ENCODE results near the gene RAB37. TPM values are rescaled to one million over a fixed set of nuclear protein-coding genes. Genes with fewer than 3 reads are reported as not detected.

Gene RAB37
- total and polyA plus RNA-seq, 2 of the 8 experiments (the other 6 are each of a cell fraction or from before 2014, with no cell fraction given), result 5.5 to 6.1 TPM

DNA sequence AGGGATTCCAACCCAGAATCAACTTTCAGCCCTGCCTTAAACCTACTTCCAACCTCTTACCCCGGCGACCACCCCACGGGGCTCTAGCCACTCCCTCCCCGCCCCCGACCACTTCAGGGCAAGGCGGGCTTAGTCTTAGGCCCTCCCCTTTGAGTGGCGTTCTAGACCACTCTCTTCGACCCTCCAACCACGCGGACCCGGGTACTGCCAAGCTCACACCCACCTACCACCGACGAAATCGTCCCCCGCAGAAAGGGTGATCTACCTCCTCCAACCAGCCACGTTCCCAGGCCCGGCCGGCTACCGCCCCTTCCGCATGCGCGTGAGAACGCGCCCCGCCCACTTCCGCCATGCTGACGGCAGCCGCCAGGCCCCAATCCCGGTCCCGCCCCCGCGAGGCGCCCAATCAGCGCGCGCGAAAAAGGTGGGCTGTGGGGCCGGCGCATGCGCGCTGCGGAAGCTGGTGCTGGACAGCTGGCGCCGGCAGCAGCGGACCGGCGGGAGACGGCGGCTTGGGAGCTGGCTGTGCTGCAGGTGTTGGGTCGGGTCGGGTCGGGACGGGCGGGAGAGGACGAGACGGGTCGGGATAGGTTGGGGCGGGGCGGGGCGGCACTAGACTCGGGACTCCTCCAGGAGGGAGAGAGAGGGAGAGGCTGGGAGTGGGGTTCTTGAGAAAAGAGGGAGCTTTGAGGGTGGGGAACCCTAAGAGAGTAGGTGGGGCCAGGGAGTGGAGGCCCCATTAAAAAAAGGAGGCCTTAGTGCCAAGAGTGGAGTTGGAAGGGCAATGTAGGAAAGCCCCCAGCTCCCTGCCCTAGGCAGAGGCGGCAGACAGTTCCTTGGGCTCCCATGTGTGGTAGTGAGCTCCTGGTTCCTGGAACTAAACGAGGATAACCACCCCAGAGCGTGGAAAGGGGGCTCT is 39.2 kb downstream of the RAB37 start, which contains the start of gene NAT9:
Gene NAT9, minus strand, starts transcription at position 302 of the 919 bp plus-strand sequence. CDS start 647 bp downstream, outside the sequence.
- Histone ChIP-seq H3K18ac (ENCODE audit: extremely low read depth, low read length) (peak within 1 kb of the TSS; percentile 87), H3K9me3 (ENCODE audit: insufficient read depth in 2 of 2, low read depth in 1 of 2, low read length in 1 of 2) (no peaks in the 10 kb centered on the region), H3K4me2 (ENCODE audit: insufficient read depth in 1 of 2, low read depth in 2 of 2, low read length in 2 of 2) (peak within 1 kb of the TSS; percentile 78 to 83), H3K9ac (replicated peaks in 1 of 4; ENCODE audit: extremely low read depth in 1 of 4, low read depth in 3 of 4, low read length in 3 of 4) (peak within 1 kb of the TSS; percentile 38 to 72 (median 60)), H3K56ac (replicated peaks; ENCODE audit: insufficient read length, low read depth, low read length) (peak within 1 kb of the TSS; percentile 9), H3K79me2 (ENCODE audit: control insufficient read depth in 1 of 2, insufficient read depth in 2 of 2, low read length in 2 of 2) (peaks cover 0 to 24% of the 10 kb centered on the region in 2 experiments; a peak in 2 of 4 replicates), H3K4me1 (replicated peaks in 1 of 4; ENCODE audit: control insufficient read depth in 3 of 4, insufficient read depth in 4 of 4, low read length in 3 of 4) (peaks cover 0 to 6% (median 3%) of the 10 kb centered on the region in 4 experiments; a peak in 3 of 7 replicates), H2AK5ac (ENCODE audit: low read depth, low read length) (no peak within 1 kb of the TSS), H2BK5ac (ENCODE audit: low read depth, low read length) (peak within 1 kb of the TSS; percentile 90), H3K23ac (ENCODE audit: insufficient read length) (no peak within 1 kb of the TSS), H2AFZ (ENCODE audit: low read length) (no peak within 1 kb of the TSS), H3K27me3 (replicated peaks in 1 of 4; ENCODE audit: control insufficient read depth in 3 of 4, extremely low read depth in 1 of 4, insufficient read depth in 3 of 4, low read length in 3 of 4) (no peaks in the 10 kb centered on the region), H4K8ac (ENCODE audit: extremely low read depth, insufficient read depth, low read length) (peak within 1 kb of the TSS; percentile 69), H3K14ac (ENCODE audit: insufficient read length) (no peak within 1 kb of the TSS), H4K5ac (ENCODE audit: insufficient read length, low read depth, low read length) (peak within 1 kb of the TSS; percentile 90), H2BK15ac (ENCODE audit: low read length) (0 out of 2 replicates have a peak within 1 kb of the TSS, but pooled peaks have one; percentile 72), H3K79me1 (ENCODE audit: low read depth, low read length) (peaks cover 8% of the 10 kb centered on the region; the same call in 1 of the 2 replicates), H3K23me2 (ENCODE audit: low read depth, low read length) (peaks cover 9% of the 10 kb centered on the region), H3K36me3 (ENCODE audit: control insufficient read depth in 2 of 4, insufficient read depth in 4 of 4, low read length in 3 of 4) (peaks cover 0 to 32% (median 18%) of the 10 kb centered on the region in 4 experiments; a peak in 6 of 8 replicates), H2BK120ac (replicated peaks; ENCODE audit: low read depth, low read length) (peak within 1 kb of the TSS; percentile 6), H3K27ac (ENCODE audit: low read depth, low read length) (peak within 1 kb of the TSS; percentile 39; the same call in 1 of the 2 replicates), H2BK12ac (ENCODE audit: low read depth, low read length) (no peak within 1 kb of the TSS), H3K4ac (replicated peaks; ENCODE audit: insufficient read length, low read depth, low read length) (peak within 1 kb of the TSS; percentile 57), H4K91ac (replicated peaks; ENCODE audit: insufficient read length, low read length) (peak within 1 kb of the TSS; percentile 75), H4K20me1 (replicated peaks in 1 of 2; ENCODE audit: control insufficient read depth in 1 of 2, insufficient read depth in 2 of 2, low read length in 2 of 2) (peaks cover 2 to 7% of the 10 kb centered on the region in 2 experiments), H3K4me3 (ENCODE audit: extremely low read depth in 1 of 4, insufficient read depth in 2 of 4, low read depth in 3 of 4, low read length in 4 of 4) (peak within 1 kb of the TSS; percentile 73 to 89 (median 80)), H2BK20ac (ENCODE audit: low read length) (no peak within 1 kb of the TSS)
- peak; percentile 92 to 100 for DNase-seq (ENCODE audit: low read depth in 1 of 2, low spot score in 2 of 2)
- 1% methylated on average over 39 of the region's 64 CpGs; no CpG with 5 or more reads in 1 of the 2 experiments for WGBS, 2 experiments (ENCODE audit: extremely low coverage in 1 of 2, insufficient coverage in 1 of 2, insufficient read length in 1 of 2, insufficient replicate concordance in 2 of 2, low coverage in 1 of 2, low lambda C conversion rate in 2 of 2, missing lambda C conversion rate in 1 of 2)
- ChIA-PET POLR2A (ENCODE audit: partially characterized antibody) (interaction anchor here (0.7 to 5.6 kb wide), 16 partner anchors 9 to 291 kb away, joined by 3 to 54 read pairs (median 3); partner anchors contain the start of genes FDXR and NHERF1), CTCF (ENCODE audit: partially characterized antibody) (interaction anchor here (0.6 to 99.6 kb wide), 8 partner anchors 15 to 210 kb away, joined by 3 to 2981 read pairs (median 17); partner anchors contain the start of genes FDXR, GRIN2C, NHERF1 and RAB37)
- FAIRE-seq, result no peak
- TF ChIP-seq SP4 (IDR thresholded peaks at IDR 0.05; ENCODE audit: low read length) (peak; percentile 91; the same call in 1 of the 2 replicates), SIN3A (conservative IDR thresholded peaks at IDR 0.05 in 1 of 2, IDR thresholded peaks at IDR 0.05 in 1 of 2; ENCODE audit: low read depth in 1 of 2, low read length in 2 of 2) (peak in 1 of 2 experiments; percentile 91; a peak in 2 of 4 replicates), GABPA (IDR thresholded peaks at IDR 0.05; ENCODE audit: borderline replicate concordance, insufficient read depth, low read length) (peak; percentile 68; the same call in 1 of the 2 replicates), YY1 (IDR thresholded peaks at IDR 0.05; ENCODE audit: low read depth, low read length) (peak; percentile 62; the same call in 1 of the 2 replicates), EGR1 (IDR thresholded peaks at IDR 0.05; ENCODE audit: borderline replicate concordance, low read depth, low read length) (peak; percentile 71; the same call in 1 of the 2 replicates), TBP (IDR thresholded peaks at IDR 0.05; ENCODE audit: low read depth, low read length) (0 out of 2 replicates have a peak, but pooled peaks have one; percentile 12), TCF12 (IDR thresholded peaks at IDR 0.05; ENCODE audit: low read depth, low read length) (0 out of 2 replicates have a peak, but pooled peaks have one; percentile 7), CREB1 (IDR thresholded peaks at IDR 0.05) (peak; percentile 77; the same call in 1 of the 2 replicates), JUND (IDR thresholded peaks at IDR 0.05; ENCODE audit: low read length) (no peak)
- TF ChIP-seq, protein P1, sequence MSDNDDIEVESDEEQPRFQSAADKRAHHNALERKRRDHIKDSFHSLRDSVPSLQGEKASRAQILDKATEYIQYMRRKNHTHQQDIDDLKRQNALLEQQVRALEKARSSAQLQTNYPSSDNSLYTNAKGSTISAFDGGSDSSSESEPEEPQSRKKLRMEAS (IDR thresholded peaks at IDR 0.05), result peak; percentile 88

Measured in H1 (cell line).